HL-60 (cell line): ENCODE measurements around the gene GPRC5B.

Source experiments
- SPI1 ChIP-seq: IDR thresholded peaks from 2 replicates; pipeline ENCODE4 v1.6.1; 2012; ENCODE audit warnings: low read depth, mild to moderate bottlenecking, borderline replicate concordance
- TF ChIP-seq, protein P1 (sequence below): IDR thresholded peaks from one replicate; pipeline ENCODE4 v1.5.1; 2011; ENCODE audit warnings: low read length, control low read depth, inconsistent platforms; ENCODE audit not compliant: insufficient read depth
- TF ChIP-seq, protein P2 (sequence below): IDR thresholded peaks from 2 replicates; pipeline ENCODE4 v1.6.1; 2012; ENCODE audit warnings: low read depth; ENCODE audit not compliant: insufficient replicate concordance

DNA sequence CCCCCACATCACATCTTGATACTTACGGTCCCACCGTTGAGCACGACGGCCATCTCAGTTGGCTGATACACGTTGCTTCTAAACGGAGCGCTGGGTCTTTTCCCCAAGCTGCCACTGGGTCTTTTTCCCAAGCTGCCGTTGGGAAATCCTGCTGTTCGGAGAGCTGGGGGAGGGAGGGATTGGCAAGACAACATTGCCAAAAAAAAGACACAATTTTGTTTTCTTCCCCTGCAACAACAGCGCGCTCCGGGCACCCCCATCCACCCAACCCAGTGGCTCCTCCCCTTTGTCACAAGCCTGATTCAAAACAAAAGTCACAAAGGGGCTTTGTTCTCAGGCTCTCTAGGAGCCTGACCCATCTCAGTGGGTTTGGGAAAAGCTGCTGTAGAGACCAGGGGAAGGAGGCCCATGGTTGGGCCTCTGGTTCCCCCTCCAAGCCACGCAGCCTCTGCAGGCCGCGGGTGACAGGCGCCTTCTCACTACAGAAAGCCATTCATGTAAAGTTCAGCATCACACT is 22.8 kb downstream of the GPRC5B start:
- TF ChIP-seq, protein P1, sequence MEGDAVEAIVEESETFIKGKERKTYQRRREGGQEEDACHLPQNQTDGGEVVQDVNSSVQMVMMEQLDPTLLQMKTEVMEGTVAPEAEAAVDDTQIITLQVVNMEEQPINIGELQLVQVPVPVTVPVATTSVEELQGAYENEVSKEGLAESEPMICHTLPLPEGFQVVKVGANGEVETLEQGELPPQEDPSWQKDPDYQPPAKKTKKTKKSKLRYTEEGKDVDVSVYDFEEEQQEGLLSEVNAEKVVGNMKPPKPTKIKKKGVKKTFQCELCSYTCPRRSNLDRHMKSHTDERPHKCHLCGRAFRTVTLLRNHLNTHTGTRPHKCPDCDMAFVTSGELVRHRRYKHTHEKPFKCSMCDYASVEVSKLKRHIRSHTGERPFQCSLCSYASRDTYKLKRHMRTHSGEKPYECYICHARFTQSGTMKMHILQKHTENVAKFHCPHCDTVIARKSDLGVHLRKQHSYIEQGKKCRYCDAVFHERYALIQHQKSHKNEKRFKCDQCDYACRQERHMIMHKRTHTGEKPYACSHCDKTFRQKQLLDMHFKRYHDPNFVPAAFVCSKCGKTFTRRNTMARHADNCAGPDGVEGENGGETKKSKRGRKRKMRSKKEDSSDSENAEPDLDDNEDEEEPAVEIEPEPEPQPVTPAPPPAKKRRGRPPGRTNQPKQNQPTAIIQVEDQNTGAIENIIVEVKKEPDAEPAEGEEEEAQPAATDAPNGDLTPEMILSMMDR = no peak
- TF ChIP-seq SPI1 = no peak
- TF ChIP-seq, protein P2, sequence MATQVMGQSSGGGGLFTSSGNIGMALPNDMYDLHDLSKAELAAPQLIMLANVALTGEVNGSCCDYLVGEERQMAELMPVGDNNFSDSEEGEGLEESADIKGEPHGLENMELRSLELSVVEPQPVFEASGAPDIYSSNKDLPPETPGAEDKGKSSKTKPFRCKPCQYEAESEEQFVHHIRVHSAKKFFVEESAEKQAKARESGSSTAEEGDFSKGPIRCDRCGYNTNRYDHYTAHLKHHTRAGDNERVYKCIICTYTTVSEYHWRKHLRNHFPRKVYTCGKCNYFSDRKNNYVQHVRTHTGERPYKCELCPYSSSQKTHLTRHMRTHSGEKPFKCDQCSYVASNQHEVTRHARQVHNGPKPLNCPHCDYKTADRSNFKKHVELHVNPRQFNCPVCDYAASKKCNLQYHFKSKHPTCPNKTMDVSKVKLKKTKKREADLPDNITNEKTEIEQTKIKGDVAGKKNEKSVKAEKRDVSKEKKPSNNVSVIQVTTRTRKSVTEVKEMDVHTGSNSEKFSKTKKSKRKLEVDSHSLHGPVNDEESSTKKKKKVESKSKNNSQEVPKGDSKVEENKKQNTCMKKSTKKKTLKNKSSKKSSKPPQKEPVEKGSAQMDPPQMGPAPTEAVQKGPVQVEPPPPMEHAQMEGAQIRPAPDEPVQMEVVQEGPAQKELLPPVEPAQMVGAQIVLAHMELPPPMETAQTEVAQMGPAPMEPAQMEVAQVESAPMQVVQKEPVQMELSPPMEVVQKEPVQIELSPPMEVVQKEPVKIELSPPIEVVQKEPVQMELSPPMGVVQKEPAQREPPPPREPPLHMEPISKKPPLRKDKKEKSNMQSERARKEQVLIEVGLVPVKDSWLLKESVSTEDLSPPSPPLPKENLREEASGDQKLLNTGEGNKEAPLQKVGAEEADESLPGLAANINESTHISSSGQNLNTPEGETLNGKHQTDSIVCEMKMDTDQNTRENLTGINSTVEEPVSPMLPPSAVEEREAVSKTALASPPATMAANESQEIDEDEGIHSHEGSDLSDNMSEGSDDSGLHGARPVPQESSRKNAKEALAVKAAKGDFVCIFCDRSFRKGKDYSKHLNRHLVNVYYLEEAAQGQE = no peak
